ENCODE measurements around the gene CDH2. TPM values are rescaled to one million over a fixed set of nuclear protein-coding genes. Genes with fewer than 3 reads are reported as not detected.

CDH2 gene
- total and polyA plus RNA-seq, 2 experiments from 2014 or later, result 14.7 to 36.9 TPM

GRCh38 chr18:28185121-28185520 lies 8.2 kb upstream of the CDH2 start (continued):
- TF ChIP-seq, protein P1, sequence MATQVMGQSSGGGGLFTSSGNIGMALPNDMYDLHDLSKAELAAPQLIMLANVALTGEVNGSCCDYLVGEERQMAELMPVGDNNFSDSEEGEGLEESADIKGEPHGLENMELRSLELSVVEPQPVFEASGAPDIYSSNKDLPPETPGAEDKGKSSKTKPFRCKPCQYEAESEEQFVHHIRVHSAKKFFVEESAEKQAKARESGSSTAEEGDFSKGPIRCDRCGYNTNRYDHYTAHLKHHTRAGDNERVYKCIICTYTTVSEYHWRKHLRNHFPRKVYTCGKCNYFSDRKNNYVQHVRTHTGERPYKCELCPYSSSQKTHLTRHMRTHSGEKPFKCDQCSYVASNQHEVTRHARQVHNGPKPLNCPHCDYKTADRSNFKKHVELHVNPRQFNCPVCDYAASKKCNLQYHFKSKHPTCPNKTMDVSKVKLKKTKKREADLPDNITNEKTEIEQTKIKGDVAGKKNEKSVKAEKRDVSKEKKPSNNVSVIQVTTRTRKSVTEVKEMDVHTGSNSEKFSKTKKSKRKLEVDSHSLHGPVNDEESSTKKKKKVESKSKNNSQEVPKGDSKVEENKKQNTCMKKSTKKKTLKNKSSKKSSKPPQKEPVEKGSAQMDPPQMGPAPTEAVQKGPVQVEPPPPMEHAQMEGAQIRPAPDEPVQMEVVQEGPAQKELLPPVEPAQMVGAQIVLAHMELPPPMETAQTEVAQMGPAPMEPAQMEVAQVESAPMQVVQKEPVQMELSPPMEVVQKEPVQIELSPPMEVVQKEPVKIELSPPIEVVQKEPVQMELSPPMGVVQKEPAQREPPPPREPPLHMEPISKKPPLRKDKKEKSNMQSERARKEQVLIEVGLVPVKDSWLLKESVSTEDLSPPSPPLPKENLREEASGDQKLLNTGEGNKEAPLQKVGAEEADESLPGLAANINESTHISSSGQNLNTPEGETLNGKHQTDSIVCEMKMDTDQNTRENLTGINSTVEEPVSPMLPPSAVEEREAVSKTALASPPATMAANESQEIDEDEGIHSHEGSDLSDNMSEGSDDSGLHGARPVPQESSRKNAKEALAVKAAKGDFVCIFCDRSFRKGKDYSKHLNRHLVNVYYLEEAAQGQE (IDR thresholded peaks at IDR 0.05; ENCODE audit: unreplicated experiment), result no peak
- TF ChIP-seq CREB1 (CRISPR knock-in tag; IDR thresholded peaks at IDR 0.05; ENCODE audit: low read depth) (no peak), CTCF (conservative IDR thresholded peaks at IDR 0.05; ENCODE audit: low read depth in 2 of 2) (no peak), JUNB (IDR thresholded peaks at IDR 0.05; ENCODE audit: unreplicated experiment) (no peak)

DNA sequence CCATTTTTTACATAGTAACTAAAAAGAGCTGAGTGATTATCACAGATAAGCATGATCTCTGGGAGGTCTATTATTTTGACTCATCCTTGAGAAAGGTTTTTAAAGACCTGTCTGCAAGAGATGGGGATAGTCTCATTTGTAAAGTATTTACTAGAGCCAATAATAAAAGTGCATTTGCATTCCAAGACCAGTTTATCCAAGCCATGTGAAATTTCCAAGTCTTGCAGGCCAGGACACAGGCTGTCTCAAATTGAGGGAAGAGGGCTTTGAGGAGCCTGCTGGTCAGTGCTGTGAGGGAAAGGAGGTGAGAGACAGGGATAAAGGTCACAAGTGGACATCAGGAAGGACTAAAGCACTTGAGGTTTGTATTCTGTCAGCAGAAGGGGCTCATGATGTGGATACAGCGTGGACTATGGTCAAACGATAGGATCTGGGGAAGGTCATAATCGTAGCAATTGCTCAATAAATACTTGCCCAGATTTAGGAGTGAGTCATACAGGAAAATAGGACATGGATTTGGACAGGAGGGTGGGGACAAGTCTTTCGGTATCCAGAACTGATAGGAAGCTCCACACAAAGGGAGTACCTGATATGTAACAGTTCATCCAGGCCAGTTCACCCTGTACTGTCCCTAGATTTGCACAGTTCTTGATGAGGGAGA lies 6.6 kb upstream of the CDH2 start:
- TF ChIP-seq, protein P1 (IDR thresholded peaks at IDR 0.05; ENCODE audit: unreplicated experiment), result no peak
- Histone ChIP-seq H3F3A (replicated peaks; ENCODE audit: low read depth) (no peaks in the 10 kb centered on the region), H3K36me3 (ENCODE audit: insufficient read depth) (no peaks in the 10 kb centered on the region), H4K20me1 (replicated peaks; ENCODE audit: insufficient read depth) (no peaks in the 10 kb centered on the region), H3K27ac (ENCODE audit: low read depth) (no peak overlapping the region), H3K27me3 (ENCODE audit: insufficient read depth) (peaks cover 14% of the 10 kb centered on the region; the same call in 1 of the 2 replicates), H3K79me2 (replicated peaks; ENCODE audit: insufficient read depth) (no peaks in the 10 kb centered on the region), H3K9me2 (ENCODE audit: insufficient read depth) (no peaks in the 10 kb centered on the region), H3K4me3 (no peak overlapping the region), H2AFZ (no peak overlapping the region; the same call in 1 of the 2 replicates), H3K4me1 (ENCODE audit: insufficient read depth) (peaks cover 38% of the 10 kb centered on the region), H3K4me2 (no peak overlapping the region)
- Mint-ChIP-seq H3K4me3 (no peak overlapping the region), H3K36me3 (ENCODE audit: low read depth) (no peaks in the 10 kb centered on the region), H3K27me3 (ENCODE audit: insufficient read depth, low read depth, poor library complexity) (peaks cover 2% of the 10 kb centered on the region), H3K4me1 (peaks cover 44% of the 10 kb centered on the region), H3K9me3 (no peaks in the 10 kb centered on the region), H3K27ac (no peak overlapping the region; the same call in 1 of the 2 replicates)
- DNase-seq (ENCODE audit: low spot score) (no peak), ATAC-seq (no peak)
